ENCODE measurements around the gene ALDH16A1. TPM values are rescaled to one million over a fixed set of nuclear protein-coding genes. Genes with fewer than 3 reads are reported as not detected.

ALDH16A1 gene
- total and polyA plus RNA-seq, 8 donors: 16.1 to 89.3 (median 20.8) TPM

DNA sequence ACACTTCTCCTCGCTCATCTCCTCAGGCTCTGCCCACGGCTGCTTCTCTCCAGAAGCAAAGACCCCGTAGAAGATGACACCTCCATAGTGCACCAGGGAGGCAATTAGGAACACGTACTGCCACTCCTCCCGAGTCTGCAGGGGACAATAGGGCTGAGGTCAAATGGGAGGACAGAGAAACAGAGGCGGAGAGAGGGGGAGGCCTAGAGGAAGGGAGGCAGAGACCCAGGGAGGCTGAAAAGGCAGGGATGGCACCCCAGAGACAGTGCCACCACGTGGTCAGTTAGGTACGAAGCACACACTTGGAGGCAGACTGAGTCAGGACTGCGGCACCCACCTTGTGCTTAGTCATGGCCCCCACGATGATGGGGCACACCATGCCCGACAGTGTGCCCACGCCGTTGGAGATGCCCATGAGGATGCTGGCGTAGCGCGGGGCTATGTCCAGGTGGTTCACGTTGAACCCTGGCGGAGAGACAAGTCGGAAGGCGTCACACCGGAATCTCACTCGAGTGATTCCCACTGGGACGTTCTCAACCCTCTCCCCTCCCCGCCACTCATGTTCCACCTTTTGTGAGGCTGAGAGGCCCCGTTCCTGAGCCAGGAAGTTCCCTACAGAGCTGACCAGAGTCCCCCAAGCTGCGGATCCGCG is 22.2 kb upstream of the ALDH16A1 start:
- TF ChIP-seq, protein P1, sequence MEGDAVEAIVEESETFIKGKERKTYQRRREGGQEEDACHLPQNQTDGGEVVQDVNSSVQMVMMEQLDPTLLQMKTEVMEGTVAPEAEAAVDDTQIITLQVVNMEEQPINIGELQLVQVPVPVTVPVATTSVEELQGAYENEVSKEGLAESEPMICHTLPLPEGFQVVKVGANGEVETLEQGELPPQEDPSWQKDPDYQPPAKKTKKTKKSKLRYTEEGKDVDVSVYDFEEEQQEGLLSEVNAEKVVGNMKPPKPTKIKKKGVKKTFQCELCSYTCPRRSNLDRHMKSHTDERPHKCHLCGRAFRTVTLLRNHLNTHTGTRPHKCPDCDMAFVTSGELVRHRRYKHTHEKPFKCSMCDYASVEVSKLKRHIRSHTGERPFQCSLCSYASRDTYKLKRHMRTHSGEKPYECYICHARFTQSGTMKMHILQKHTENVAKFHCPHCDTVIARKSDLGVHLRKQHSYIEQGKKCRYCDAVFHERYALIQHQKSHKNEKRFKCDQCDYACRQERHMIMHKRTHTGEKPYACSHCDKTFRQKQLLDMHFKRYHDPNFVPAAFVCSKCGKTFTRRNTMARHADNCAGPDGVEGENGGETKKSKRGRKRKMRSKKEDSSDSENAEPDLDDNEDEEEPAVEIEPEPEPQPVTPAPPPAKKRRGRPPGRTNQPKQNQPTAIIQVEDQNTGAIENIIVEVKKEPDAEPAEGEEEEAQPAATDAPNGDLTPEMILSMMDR (IDR thresholded peaks at IDR 0.05): no peak
- ATAC-seq (no peak), FAIRE-seq (no peak), DNase-seq (no peak)
- H3K27ac ChIP-seq: no peak overlapping the region
- H3K4me3 ChIP-seq: no peak overlapping the region
- intact Hi-C loops (cut with DNase I): no loop called here
- H3K27me3 ChIP-seq: peaks cover 0 to 59% (median 0%) of the 10 kb centered on the region in 4 donors
- WGBS, 2 donors: 57 to 68% methylated on average over 28 of the region's 28 CpGs
- no peaks in the 10 kb centered on the region for H3K36me3 ChIP-seq
- peaks cover 0 to 6% (median 0%) of the 10 kb centered on the region in 3 donors for H3K4me1 ChIP-seq
- no peaks in the 10 kb centered on the region for H3K9me3 ChIP-seq

DNA sequence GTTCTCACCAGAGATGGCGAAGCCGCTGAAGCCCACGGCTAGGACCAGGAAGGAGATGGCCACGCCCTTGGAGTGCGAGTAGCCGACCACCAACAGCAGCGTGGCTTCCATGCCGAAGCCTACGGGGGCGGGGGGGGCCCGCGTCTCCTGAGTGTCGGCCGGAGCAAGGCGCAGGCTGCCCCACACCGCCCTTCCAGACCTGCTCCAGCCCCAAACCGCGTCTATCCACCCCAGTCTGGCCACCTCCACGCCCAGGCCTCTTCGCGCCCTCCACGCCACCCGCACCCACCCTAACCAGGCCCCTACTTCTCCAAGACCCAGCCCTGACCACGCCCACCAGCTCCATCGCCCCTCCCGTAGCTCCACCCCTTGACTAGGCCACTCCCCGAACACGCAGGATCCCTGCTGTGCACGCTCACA is 21.7 kb upstream of the ALDH16A1 start:
- no peak for DNase-seq
- peaks cover 0 to 59% (median 0%) of the 10 kb centered on the region in 4 donors for H3K27me3 ChIP-seq
- intact Hi-C loops (cut with DNase I): no loop called here

DNA sequence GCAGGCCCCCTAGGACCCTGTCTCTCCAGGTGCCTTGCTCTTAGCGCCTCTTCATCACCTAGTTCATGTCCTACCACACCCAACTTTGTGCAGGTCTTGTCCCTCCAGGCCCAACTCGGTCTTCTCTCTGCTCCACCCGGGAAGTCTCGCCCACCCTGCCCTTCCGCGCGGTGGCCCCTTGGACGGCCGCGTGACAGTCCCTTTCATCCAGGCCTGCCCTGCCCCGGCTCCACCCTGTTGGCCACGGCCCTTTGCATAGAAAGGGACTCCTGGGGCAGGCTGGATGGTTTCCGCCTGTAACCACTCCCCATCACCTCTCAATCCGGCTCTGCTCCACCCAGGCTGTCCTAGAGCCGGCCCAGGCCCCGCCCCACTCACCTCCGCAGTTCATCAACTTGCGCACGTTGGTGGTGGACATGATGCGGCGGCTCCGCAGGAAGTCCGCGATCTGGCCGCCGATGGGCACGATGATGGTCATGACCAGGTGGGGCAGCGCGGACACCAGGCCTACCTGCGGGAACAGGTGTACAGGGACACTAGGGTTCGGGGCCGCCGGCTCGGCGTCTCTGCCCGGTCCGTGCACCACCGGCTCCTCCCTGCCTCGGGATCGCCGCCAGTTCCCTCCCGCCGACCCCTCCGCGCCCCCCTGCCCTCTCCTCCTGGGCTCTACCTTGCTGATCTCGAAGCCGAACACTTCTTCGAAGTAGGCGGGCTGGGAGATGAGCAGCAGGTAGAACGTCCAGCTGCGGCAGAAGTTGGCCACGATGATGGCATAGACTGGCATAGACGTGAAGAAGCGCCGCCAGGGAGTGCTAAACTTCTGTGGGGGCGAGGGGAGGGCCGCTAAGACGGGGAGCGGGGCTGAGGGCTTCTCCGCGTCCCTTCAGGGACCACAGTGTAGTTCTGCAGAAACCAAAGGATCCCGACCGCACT is 20.6 kb upstream of the ALDH16A1 start:
- intact Hi-C loops (cut with DNase I): no loop called here
- 12% methylated on average over 61 to 63 of the region's 63 CpGs for WGBS, 2 donors
- DNase-seq: peak in 1 of 6 donors; percentile 73

More for the DNA sequence above, 21.7 kb upstream of the ALDH16A1 start:
- no peak for FAIRE-seq
- 42 to 53% methylated on average over 26 to 29 of the region's 29 CpGs for WGBS, 2 donors
- no peak overlapping the region for H3K4me3 ChIP-seq
- peaks cover 0 to 6% (median 0%) of the 10 kb centered on the region in 3 donors for H3K4me1 ChIP-seq
- H3K27ac ChIP-seq: no peak overlapping the region
- no peaks in the 10 kb centered on the region for H3K36me3 ChIP-seq
- H3K9me3 ChIP-seq: no peaks in the 10 kb centered on the region
- TF ChIP-seq, protein P1 (IDR thresholded peaks at IDR 0.05): no peak
- ATAC-seq: no peak

DNA sequence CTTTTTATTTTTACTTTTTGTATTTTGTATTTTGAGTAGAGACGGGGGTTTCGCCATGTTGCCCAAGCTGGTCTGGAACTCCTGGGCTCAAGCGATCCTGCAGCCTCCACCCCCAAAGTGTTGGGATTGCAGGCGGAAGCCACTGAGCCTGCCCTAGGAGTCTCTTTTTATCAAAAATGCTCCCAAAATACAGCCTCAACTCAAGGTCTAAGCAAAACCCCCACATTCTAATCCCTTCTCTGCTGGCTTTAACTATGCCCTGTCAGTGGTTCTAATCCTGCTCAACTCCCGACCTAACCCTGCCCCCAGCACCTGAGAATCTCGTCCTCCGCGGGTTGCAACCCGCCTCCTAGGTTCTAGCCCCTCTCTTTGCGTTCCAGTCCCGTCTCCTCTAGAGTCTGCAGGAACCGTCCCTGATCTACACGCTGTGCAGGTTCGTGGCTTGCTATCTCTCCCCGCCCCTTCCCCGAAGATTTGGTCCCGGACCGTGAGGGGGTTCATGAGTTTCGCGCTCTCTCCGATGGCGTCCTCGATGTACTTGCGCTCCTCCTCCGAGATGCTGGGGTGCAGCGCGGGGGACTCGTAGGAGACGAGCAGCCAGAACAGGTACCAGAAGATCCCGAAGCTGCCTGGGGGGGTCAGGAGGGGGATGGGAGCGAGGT is 19.7 kb upstream of the ALDH16A1 start:
- Histone ChIP-seq H3K4me3 (no peak overlapping the region), H3K36me3 (no peaks in the 10 kb centered on the region), H3K9me3 (no peaks in the 10 kb centered on the region), H3K4me1 (no peaks in the 10 kb centered on the region), H3K27me3 (peaks cover 0 to 40% (median 0%) of the 10 kb centered on the region in 4 donors), H3K27ac (no peak overlapping the region)
- 20 to 21% methylated on average over 31 of the region's 31 CpGs for WGBS, 2 donors
- TF ChIP-seq, protein P1 (IDR thresholded peaks at IDR 0.05): no peak
- FAIRE-seq (no peak), ATAC-seq (no peak), DNase-seq (no peak)
- intact Hi-C loops (cut with DNase I): no loop called here

More for the DNA sequence above, 20.6 kb upstream of the ALDH16A1 start:
- Histone ChIP-seq H3K9me3 (no peaks in the 10 kb centered on the region), H3K4me1 (peaks cover 0 to 6% (median 0%) of the 10 kb centered on the region in 3 donors), H3K36me3 (no peaks in the 10 kb centered on the region), H3K4me3 (no peak overlapping the region), H3K27ac (no peak overlapping the region), H3K27me3 (peaks cover 0 to 50% (median 0%) of the 10 kb centered on the region in 4 donors)
- FAIRE-seq: no peak
- TF ChIP-seq, protein P1 (IDR thresholded peaks at IDR 0.05): no peak
- ATAC-seq: peak in 1 of 4 donors; percentile 49

Measured in pancreas (tissue), 10 donors.